GM20000 (cell line): ENCODE measurements around the gene MXRA7.
"Not testable (repeated sequence)": the region's sequence is repeated elsewhere in the genome, so short reads cannot be mapped to it uniquely, and the experiment has no call there.

ENCODE experiments used
- DNase-seq: peaks from one replicate; pipeline ENCODE4 v3.0.0; 2012; ENCODE audit warnings: low spot score
- TF ChIP-seq, protein P1 (sequence below): IDR thresholded peaks from 2 replicates; pipeline ENCODE4 v1.5.1; 2012; ENCODE audit warnings: mild to moderate bottlenecking, control low read depth; ENCODE audit errors: extremely low read depth, missing control alignments

The MXRA7 gene

DNA sequence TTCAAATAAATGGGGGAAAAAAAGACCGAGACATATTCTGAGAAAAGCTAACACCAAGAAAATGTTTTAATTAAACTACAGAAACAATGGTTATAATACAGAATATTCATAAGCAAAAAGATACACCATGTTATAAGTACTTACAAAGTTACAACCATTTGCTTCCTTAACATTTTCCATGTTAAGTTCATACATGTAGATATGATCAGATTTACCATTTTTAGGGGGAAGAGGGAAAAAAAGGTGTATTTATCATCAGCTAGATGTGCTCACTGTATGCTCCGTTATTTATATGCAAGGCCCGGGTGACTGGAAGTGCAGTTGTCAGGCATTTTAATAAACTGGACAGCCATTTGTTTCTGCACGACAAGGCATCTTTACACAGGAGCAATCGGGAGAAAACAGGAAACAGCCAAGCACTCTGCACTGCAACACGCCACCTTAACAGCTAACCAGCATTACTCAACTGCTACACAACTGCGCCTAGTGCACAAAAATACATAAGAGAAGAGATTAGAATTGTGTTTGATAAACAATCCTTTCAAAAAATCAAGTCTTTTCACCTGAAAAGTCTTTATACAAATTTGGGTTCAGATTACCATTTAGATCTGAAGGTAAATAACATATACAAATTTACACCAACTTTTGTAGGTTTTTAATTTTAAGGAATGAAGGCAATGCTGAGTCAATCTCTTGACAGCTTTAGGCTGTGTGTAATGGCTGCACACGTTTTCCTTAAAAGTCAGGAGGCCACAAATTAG, 23.5 kb upstream of the MXRA7 start:
- TF ChIP-seq, protein P1, sequence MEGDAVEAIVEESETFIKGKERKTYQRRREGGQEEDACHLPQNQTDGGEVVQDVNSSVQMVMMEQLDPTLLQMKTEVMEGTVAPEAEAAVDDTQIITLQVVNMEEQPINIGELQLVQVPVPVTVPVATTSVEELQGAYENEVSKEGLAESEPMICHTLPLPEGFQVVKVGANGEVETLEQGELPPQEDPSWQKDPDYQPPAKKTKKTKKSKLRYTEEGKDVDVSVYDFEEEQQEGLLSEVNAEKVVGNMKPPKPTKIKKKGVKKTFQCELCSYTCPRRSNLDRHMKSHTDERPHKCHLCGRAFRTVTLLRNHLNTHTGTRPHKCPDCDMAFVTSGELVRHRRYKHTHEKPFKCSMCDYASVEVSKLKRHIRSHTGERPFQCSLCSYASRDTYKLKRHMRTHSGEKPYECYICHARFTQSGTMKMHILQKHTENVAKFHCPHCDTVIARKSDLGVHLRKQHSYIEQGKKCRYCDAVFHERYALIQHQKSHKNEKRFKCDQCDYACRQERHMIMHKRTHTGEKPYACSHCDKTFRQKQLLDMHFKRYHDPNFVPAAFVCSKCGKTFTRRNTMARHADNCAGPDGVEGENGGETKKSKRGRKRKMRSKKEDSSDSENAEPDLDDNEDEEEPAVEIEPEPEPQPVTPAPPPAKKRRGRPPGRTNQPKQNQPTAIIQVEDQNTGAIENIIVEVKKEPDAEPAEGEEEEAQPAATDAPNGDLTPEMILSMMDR, result no peak
- no peak for DNase-seq

DNA sequence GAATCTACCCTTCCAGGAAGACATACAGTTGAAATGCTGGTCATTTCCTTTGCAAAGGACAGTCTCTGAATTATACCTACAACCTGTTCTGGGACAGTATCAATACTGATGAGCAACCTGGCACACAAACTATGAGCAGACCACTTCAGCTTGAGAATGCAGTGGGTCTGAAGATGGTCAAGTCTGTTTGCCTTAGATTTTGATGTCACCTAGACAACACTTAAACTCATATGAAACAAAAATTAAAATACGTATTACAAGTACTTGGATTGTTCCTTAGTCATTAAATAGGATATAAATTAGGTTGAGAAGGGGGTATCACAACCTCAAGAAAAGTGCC, 22.8 kb upstream of the MXRA7 start:
- no peak for DNase-seq
- TF ChIP-seq, protein P1, result no peak

DNA sequence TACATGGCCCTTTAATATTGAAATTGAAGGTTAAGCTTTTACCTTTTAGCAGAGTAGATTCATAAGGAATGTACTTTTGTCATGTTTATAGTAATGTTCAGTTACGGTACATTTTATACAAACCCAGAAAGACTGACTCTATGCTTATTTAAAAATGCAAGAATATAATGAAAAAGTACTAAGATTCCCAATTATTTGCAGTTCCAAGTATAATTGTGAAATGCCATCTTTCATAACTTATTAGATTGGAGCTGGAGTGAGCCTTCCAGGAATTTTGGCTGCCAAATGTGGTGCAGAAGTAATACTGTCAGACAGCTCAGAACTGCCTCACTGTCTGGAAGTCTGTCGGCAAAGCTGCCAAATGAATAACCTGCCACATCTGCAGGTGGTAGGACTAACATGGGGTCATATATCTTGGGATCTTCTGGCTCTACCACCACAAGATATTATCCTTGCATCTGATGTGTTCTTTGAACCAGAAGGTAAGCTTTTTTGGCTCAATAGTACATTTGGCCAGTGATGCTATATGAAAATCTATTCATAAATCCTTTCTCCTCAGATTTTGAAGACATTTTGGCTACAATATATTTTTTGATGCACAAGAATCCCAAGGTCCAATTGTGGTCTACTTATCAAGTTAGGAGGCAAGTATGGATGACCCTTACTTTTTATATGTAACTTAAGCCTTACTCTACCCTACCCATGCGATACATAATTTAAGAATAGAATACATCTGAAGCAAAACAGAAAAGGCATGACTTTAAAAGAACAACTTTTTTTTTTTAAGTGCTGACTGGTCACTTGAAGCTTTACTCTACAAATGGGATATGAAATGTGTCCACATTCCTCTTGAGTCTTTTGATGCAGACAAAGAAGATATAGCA, 22.2 kb upstream of the MXRA7 start:
- DNase-seq, result no peak
- TF ChIP-seq, protein P1, result no peak

GRCh38 chr17:76731800-76732733, 21.3 kb upstream of the MXRA7 start:
- not testable (repeated sequence) for DNase-seq

DNA sequence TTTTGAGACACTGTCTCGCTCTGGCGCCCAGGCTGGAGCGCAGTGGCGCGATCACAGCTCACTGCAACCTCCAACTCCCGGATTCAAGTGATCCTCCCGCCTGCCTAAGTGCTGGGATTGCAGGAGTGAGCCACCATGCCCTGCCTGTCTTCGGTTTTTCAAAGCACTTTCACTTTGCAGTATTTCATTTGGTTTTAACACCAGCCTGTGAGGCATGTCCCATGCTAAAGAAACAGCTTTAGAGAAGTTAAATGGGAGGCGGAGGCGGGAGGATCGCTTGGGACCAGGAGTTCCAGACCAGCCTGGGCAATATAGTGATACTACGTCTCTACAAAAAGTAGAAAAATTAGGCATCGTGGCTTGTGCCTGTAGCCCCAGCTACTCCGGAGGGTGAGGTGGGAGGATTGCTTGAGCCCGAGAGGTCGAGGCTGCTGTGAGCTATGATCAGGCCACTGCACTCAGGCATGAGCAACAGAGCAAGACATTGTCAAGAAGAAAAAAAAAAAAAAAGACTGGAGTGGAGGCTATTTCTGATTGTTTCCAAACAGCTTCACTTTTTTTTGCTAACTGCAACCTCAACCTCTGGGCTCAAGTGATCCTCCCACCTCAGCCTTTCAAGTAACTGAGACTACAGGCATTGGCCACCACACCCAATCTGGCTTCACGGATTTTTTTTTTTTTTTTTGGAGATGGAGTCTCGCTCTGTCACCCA, 17.1 kb upstream of the MXRA7 start:
- TF ChIP-seq, protein P1, result no peak

GRCh38 chr17:76726776-76727718, 16.3 kb upstream of the MXRA7 start, which contains the start of gene METTL23:
TSS of gene METTL23 (plus strand) at chr17:76726839. CDS start at chr17:76729711, 2,872 bp downstream.
- peak; percentile 83 for DNase-seq
- TF ChIP-seq, protein P1, result peak; percentile 63

More for the DNA sequence above, 17.1 kb upstream of the MXRA7 start:
- DNase-seq, result no peak
